Immature natural killer cell (primary cell): ENCODE measurements around the gene NBPF6. TPM values are rescaled to one million over a fixed set of nuclear protein-coding genes. Genes with fewer than 3 reads are reported as not detected.
"Not testable (repeated sequence)": the region's sequence is repeated elsewhere in the genome, so short reads cannot be mapped to it uniquely, and the experiment has no call there.

Experiments
- DNase-seq, 3 donors: peaks; one replicate each; pipeline ENCODE4 v3.0.0; 2022; ENCODE audit warnings: mixed read lengths in 1 of 3
- H3K27ac Mint-ChIP-seq, 6 donors: one replicate each; pipeline ENCODE4 v1.8.0; 2020; ENCODE audit warnings: mixed read lengths in 6 of 6, mild to moderate bottlenecking in 5 of 6, inconsistent platforms in 4 of 6, moderate library complexity in 3 of 6
- H3K27me3 Mint-ChIP-seq, 3 donors: one replicate each; pipeline ENCODE4 v1.8.0; 2020 to 2021; ENCODE audit warnings: low read depth in 3 of 3, mild to moderate bottlenecking in 3 of 3, mixed read lengths in 3 of 3, moderate library complexity in 3 of 3, inconsistent platforms in 1 of 3
- H3K36me3 Mint-ChIP-seq, 3 donors: one replicate each; pipeline ENCODE4 v1.8.0; 2020; ENCODE audit warnings: mixed read lengths in 3 of 3, inconsistent platforms in 2 of 3, mild to moderate bottlenecking in 2 of 3
- H3K4me1 Mint-ChIP-seq, 2 donors: one replicate each; pipeline ENCODE4 v1.8.0; 2020; ENCODE audit warnings: inconsistent platforms in 2 of 2, mild to moderate bottlenecking in 2 of 2, mixed read lengths in 2 of 2, moderate library complexity in 1 of 2
- H3K4me3 Mint-ChIP-seq, 5 donors: one replicate each; pipeline ENCODE4 v1.8.0; 2020; ENCODE audit warnings: mild to moderate bottlenecking in 5 of 5, mixed read lengths in 5 of 5, inconsistent platforms in 3 of 5, moderate library complexity in 3 of 5
- H3K9me3 Mint-ChIP-seq, 6 donors: one replicate each; pipeline ENCODE4 v1.8.0; 2020; ENCODE audit warnings: mild to moderate bottlenecking in 6 of 6, mixed read lengths in 6 of 6, inconsistent platforms in 4 of 6, moderate library complexity in 3 of 6
- polyA plus RNA-seq, 3 donors: library from polyadenylated mRNA; unstranded; fragments of 300-500 nt; fragmentation: Illumina TruSeq; gene quantifications; one replicate each; pipeline ENCODE4 v1.2.3, GENCODE V29; 2021

NBPF6 gene, protein sequence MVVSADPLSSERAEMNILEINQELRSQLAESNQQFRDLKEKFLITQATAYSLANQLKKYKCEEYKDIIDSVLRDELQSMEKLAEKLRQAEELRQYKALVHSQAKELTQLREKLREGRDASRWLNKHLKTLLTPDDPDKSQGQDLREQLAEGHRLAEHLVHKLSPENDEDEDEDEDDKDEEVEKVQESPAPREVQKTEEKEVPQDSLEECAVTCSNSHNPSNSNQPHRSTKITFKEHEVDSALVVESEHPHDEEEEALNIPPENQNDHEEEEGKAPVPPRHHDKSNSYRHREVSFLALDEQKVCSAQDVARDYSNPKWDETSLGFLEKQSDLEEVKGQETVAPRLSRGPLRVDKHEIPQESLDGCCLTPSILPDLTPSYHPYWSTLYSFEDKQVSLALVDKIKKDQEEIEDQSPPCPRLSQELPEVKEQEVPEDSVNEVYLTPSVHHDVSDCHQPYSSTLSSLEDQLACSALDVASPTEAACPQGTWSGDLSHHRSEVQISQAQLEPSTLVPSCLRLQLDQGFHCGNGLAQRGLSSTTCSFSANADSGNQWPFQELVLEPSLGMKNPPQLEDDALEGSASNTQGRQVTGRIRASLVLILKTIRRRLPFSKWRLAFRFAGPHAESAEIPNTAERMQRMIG
- not detected for polyA plus RNA-seq

DNA sequence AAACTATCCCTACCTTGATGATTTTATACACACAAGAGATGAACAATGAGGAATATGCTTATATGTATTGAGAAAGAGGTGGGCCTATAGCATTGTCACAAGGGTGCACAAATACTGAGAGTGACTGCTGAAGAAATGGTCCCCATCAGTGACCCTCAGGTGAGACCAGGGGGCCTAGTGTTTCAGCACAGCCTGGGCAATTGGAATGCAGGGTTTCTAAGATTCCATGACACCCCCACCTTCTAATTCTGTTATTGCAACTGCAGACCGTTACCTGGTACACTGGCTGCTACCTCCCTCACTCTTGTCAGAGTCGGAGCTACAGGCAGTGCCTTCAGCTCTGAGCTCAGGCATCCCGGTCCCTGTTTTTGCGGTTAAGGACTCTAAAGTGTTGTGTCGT, at the start of gene NBPF6:
Gene NBPF6 (plus strand): TSS at position 301 of the 400 bp plus-strand sequence. CDS start 259 bp downstream, outside the sequence.
- not testable (repeated sequence) for H3K4me3 Mint-ChIP-seq, H3K4me1 Mint-ChIP-seq, H3K36me3 Mint-ChIP-seq, H3K27me3 Mint-ChIP-seq, H3K27ac Mint-ChIP-seq, H3K9me3 Mint-ChIP-seq, DNase-seq

DNA sequence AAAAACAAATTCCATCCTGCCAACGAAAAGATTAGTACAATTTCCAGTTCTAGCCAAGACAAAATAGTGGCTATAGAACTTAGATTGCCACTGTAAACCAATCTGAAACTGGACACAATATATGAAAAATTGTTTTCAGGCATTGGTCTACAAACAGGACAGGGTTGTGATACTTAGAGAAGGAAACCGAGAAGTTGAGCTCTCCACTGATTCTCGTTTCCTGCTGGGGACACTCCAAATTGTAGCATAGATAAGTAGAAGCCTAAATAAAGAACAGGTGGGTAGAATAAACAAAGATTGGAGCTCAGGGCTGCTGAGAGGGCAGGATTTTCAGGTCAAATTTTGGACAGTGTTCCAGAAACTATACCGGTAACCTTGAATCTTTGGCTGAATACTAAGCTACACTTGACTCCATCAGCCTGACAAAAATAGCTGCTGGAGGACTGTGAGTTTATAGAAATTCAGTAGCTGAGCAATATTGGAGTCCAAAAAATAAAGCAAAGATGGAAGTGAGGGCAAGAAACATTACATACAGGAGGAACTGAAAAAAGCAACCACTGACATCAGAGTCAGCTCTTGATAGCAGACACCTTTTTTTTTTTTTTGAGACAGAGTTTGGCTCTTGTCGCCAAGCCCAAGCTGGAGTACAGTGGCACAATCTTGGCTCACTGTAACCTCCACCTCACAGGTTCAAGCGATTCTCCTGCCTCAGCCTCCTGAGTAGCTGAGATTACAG, 38.9 kb upstream of the NBPF6 start:
- H3K27me3 Mint-ChIP-seq, DNase-seq, H3K4me1 Mint-ChIP-seq, H3K4me3 Mint-ChIP-seq, H3K27ac Mint-ChIP-seq, H3K36me3 Mint-ChIP-seq, H3K9me3 Mint-ChIP-seq: not testable (repeated sequence)

DNA sequence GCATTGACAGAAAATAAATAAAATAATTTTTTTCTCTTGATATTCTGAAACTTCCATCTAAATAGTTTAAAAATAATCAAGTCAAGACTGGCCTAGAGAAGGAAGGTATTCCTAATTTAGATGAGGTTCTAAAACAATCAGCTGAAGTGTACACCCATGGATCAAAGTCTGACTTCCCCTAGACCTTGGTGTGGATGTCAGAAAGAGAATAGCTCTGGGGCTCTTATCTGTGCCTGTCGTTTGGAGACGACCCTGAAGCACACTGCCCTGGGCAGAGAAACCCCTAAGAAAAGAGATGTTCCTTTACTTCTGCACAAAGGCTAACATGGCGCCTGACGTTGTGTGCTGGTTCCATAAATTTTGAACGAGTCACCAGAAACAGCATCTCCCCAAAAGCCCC, 30.0 kb upstream of the NBPF6 start:
- H3K4me3 Mint-ChIP-seq, H3K27me3 Mint-ChIP-seq, H3K36me3 Mint-ChIP-seq, H3K27ac Mint-ChIP-seq, H3K4me1 Mint-ChIP-seq, DNase-seq, H3K9me3 Mint-ChIP-seq: not testable (repeated sequence)

DNA sequence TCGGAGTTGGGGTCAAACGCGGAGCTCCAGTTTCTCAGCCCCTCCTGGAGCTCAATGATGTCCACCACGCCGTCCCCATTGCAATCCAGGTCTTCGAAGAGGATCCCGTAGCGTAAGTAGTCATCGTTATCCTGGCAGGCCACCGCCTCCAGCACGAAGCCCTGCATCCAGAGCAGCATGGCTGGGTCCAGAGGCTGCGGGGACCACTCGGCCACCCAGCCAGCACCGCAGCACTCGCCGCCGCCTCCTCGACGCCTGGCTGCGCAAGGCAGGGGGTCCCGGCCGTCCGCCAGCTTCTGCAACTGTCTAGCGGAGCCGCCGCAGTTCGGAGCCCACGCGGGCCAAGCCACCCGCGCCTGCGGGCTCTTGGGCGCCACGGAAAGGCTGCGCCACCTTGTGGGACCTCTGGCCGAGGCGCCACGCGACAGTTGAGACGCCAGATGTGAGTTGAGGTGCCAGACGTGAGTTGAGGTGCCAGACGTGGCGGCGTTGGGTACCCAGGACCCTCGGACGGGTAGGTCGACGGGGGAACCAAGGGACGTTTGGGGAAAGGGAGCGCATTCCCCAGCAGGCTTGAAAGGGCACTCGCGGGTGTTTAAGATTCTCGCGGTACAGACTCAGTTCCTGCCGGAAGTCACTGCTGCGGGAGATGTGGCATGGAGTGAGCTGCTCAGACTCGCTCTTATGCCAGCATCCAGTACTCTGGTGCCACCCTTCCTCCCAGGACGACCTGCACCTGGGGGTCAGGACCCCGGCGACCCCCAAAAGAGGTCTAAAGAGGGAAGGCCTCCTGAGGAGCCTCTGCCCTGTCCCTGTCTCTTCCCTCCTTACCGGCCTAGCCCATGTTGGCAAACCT, 28.9 kb upstream of the NBPF6 start:
- not testable (repeated sequence) for H3K4me3 Mint-ChIP-seq, H3K9me3 Mint-ChIP-seq, H3K36me3 Mint-ChIP-seq, H3K4me1 Mint-ChIP-seq, DNase-seq, H3K27me3 Mint-ChIP-seq, H3K27ac Mint-ChIP-seq

DNA sequence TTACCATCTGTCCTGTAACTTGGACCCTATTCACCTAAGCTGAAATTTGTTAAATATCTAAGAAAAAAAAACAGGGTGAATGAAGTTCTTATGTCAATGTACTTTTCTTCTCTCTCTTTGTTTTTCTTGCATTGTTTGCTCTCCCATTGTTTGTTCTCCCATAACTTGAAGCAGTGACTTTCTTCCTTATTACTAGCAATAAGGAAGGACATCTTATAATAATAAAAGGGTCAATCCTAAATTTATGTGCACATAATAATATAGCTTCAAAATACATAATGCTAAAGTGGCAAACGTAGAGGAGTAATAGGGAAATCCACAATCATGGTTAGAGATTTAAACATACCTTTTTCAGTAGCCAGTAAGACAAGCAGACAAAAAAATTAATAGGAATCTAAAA, 23.3 kb upstream of the NBPF6 start:
- H3K9me3 Mint-ChIP-seq, H3K4me1 Mint-ChIP-seq, H3K27ac Mint-ChIP-seq, H3K27me3 Mint-ChIP-seq, H3K36me3 Mint-ChIP-seq, DNase-seq, H3K4me3 Mint-ChIP-seq: not testable (repeated sequence)

DNA sequence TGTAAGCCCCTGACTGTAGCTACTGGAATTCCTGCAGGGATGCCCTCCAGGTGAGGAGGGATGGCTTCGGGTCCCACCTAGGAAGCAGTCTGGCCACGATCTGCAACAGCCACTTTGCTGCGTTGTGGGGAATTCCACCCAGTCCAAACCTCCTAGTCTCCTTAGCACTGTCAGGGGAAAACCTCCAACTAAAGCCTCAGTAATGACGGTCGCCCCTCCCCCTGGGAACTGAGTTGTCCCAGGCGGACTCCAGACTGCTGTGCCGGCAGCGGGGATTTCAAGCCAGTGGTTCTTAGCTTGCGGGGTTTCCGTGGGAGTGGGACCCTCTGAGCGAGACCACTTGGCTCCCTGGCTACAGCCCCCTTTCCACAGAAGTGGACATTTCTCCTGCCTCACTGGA, 18.1 kb upstream of the NBPF6 start:
- H3K27me3 Mint-ChIP-seq, H3K36me3 Mint-ChIP-seq, H3K9me3 Mint-ChIP-seq, H3K27ac Mint-ChIP-seq, DNase-seq, H3K4me1 Mint-ChIP-seq, H3K4me3 Mint-ChIP-seq: not testable (repeated sequence)

DNA sequence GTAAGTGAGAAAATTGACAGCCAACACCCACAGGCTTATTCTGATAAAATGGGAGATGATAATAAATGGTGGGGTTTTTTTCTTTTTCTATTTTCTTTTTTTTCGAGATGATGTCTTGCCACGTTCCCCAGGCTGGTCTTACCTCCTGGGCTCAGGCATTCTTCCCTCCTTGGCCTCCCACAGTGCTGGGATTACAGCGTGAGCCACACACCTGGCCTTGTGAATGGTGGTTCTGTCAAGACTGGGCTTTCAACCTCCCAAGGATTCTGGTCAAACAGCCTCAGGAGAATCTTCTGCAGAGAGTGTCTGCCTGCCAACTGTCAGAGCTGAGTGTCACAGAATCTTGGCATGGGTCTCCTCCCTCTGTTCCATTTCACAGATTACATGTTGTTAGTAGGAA, 16.7 kb upstream of the NBPF6 start:
- not testable (repeated sequence) for H3K36me3 Mint-ChIP-seq, DNase-seq, H3K27me3 Mint-ChIP-seq, H3K4me1 Mint-ChIP-seq, H3K9me3 Mint-ChIP-seq, H3K4me3 Mint-ChIP-seq, H3K27ac Mint-ChIP-seq

DNA sequence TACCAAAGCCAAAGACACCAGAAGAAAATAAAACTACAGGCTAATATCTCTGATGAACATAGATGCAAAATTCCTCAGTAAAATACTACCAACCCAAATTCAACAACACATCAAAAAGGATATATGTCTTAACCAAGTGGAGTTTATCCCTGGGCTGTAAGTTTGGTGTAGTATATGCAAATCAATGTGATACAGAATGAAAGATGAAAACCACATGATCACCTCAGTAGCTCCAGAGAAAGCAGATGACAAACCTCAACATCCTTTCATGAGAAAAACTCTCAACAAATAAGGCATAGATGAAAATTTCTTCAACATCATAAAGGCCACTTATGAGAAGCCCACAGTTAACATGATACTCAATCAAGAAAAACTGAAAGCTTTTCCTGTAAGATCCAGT, 11.6 kb upstream of the NBPF6 start:
- not testable (repeated sequence) for H3K9me3 Mint-ChIP-seq, H3K27ac Mint-ChIP-seq, H3K4me1 Mint-ChIP-seq, H3K27me3 Mint-ChIP-seq, H3K4me3 Mint-ChIP-seq, H3K36me3 Mint-ChIP-seq, DNase-seq

DNA sequence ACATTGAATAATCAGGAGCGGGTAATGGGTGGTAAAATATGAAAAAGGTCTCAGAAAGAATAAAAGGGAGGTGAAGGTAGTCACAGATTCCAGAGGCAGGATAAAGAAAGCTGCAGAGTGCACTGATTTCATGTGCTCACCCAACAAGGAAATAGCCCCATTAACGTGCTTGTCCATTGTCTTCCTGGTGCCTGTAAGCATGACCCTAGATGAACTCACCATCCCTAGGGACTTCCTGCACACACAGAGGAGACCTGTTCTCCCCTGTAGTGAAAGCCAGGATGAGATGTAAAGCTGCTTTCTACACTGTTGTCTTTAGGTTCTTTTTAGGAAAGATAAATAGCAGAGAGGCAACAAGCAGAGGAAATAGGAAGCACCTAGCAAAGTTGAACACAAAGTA, 4.4 kb downstream of the NBPF6 start:
- not testable (repeated sequence) for DNase-seq, H3K36me3 Mint-ChIP-seq, H3K4me1 Mint-ChIP-seq, H3K4me3 Mint-ChIP-seq, H3K9me3 Mint-ChIP-seq, H3K27ac Mint-ChIP-seq, H3K27me3 Mint-ChIP-seq

DNA sequence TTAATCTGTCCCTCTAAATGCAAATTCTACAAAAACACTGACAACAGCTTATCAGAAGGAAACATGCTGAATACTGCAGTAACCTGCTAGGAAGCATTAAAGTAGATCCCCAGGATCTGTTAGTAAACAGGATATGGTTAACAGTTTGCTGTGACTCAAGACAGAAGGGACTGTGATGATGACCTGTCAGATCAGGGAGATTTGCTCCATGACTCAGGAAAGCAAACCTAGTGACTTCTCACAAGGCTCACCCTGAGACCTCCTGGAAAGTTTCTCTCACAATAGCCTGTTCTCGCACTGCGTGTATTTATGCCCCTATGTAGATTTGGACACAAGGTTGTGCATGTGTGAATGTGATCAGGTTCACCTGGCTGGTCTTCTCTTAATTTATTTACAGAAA, 8.5 kb downstream of the NBPF6 start:
- H3K9me3 Mint-ChIP-seq, H3K27ac Mint-ChIP-seq, DNase-seq, H3K36me3 Mint-ChIP-seq, H3K4me3 Mint-ChIP-seq, H3K4me1 Mint-ChIP-seq, H3K27me3 Mint-ChIP-seq: not testable (repeated sequence)

DNA sequence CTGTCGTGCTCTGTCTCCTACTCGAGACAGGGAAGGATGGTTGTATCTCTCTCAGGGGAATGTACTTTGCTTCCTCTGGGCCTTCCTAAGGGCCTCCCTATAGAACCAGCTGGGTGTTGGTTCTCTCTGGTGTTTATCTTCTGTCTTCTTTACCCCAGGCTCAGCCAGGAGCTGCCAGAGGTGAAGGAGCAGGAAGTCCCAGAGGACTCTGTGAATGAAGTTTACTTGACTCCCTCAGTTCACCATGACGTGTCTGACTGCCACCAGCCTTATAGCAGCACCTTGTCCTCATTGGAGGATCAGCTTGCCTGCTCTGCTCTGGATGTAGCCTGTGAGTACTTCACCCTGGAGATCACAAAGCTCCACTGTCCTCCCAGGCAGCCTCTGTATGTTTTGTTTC, 11.6 kb downstream of the NBPF6 start:
- not testable (repeated sequence) for H3K27ac Mint-ChIP-seq, H3K4me3 Mint-ChIP-seq, H3K27me3 Mint-ChIP-seq, H3K9me3 Mint-ChIP-seq, DNase-seq, H3K36me3 Mint-ChIP-seq, H3K4me1 Mint-ChIP-seq

DNA sequence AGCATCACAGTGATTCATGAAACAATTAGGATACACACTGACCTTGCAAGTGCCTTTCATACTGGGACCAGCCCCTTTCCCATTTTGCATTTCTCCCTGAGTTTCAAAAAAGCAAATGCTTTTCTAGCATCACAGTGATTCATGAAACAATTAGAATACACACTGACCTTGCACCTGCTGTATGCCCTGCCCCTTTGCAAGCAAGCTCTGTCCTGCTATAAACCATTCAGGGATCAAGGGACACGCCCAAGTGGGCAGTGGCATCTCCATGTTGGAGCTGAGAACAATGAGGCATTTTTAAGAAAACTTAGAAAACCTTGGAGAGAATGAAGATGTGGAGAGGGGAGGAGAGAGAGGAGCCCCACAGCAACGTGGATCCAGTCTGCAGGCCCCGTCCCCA, 13.8 kb downstream of the NBPF6 start:
- H3K36me3 Mint-ChIP-seq = not testable (repeated sequence)

DNA sequence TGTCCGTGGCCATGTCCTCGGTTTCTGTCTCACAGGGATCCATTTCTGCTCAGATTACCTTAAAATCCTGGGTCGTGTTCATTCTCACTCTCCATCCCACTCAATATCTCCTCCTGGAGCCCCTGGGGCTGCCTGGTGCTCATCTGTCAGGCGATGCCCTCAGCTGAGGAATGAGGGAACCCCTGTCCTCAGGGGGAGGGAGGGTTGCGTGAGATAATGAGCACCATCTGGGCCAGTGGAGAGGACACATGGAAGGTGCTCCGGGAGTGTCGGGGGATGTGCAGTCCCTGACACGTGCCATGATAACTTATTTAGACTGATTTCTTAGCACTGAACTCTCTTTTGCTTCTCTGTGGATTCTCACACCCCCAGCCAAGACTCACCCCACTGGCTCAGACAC, 16.0 kb downstream of the NBPF6 start:
- not testable (repeated sequence) for H3K9me3 Mint-ChIP-seq, H3K27me3 Mint-ChIP-seq, H3K36me3 Mint-ChIP-seq, H3K4me3 Mint-ChIP-seq, DNase-seq, H3K4me1 Mint-ChIP-seq, H3K27ac Mint-ChIP-seq

More for the DNA sequence above, 13.8 kb downstream of the NBPF6 start:
- DNase-seq, H3K27me3 Mint-ChIP-seq, H3K9me3 Mint-ChIP-seq, H3K27ac Mint-ChIP-seq, H3K4me1 Mint-ChIP-seq, H3K4me3 Mint-ChIP-seq: not testable (repeated sequence)

DNA sequence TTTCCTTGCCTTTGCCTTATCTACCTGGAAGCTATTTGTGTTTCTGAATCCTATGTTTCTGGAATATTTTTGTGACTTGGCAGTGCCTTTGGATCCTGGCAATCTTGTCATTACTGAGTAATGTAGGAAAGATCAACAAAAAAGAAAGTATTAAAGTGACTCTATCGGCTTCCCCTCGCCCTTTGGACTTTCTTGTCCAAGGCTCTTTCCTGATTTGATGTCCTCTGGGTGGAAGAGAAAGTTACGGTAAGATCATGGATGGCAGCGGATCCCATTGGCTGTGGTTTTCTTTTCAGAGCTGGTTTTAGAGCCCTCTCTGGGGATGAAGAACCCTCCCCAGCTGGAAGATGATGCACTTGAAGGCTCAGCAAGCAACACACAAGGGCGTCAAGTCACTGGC, 17.0 kb downstream of the NBPF6 start:
- not testable (repeated sequence) for DNase-seq, H3K9me3 Mint-ChIP-seq, H3K27me3 Mint-ChIP-seq, H3K36me3 Mint-ChIP-seq, H3K27ac Mint-ChIP-seq, H3K4me3 Mint-ChIP-seq, H3K4me1 Mint-ChIP-seq
